ENCODE measurements around the gene WDFY3. TPM values are rescaled to one million over a fixed set of nuclear protein-coding genes. Genes with fewer than 3 reads are reported as not detected.

WDFY3 gene
- total RNA-seq, 1 experiment from 2014 or later = 39.9 TPM

DNA sequence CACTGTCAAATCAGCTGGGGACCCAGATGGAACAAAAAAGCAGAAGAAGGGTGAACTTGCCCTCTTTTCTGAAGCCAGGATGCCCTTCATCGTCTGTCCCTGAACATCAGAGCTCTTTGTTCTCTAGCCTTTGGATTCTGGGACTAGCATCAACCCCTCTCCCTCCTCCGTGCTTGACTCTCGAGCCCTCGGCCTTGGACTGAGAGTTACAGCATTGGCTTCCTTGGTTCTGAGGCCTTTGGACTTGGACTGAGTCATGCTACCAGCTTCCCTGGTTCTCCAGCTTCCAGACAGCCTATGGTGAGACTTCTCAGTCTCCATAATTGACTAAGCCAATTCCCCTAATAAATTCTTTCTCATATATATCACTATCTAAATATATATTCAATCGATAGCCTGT is 38.4 kb downstream of the WDFY3 start:
- H3K36me3 ChIP-seq (ENCODE audit: control insufficient read depth in 1 of 2, insufficient read depth in 2 of 2, low read length in 2 of 2) = no peaks in the 10 kb centered on the region
- H3K9ac ChIP-seq (ENCODE audit: low read length) = no peak overlapping the region
- DNase-seq (ENCODE audit: low read depth, low spot score) (no peak), ATAC-seq (no peak)
- H4K20me1 ChIP-seq (ENCODE audit: insufficient read depth) = no peaks in the 10 kb centered on the region
- BruUV-seq (replicated peaks) = no TSS peak
- H3K27ac ChIP-seq (ENCODE audit: low read depth, low read length) = no peak overlapping the region
- no peaks in the 10 kb centered on the region for H3K4me1 ChIP-seq (ENCODE audit: control insufficient read depth in 1 of 2, insufficient read depth in 2 of 2, low read length in 2 of 2)
- H3K27me3 ChIP-seq (ENCODE audit: insufficient read depth, low read length) = no peaks in the 10 kb centered on the region
- no peak overlapping the region for H2AFZ ChIP-seq (ENCODE audit: low read depth, low read length, poor library complexity, severe bottlenecking)
- ChIA-PET CTCF (no interaction called here), POLR2A (no interaction called here), RAD21 (ENCODE audit: low non-redundant PET in 1 of 2, low total read pairs in 2 of 2, uncharacterized antibody in 2 of 2, unreplicated experiment in 2 of 2) (no interaction called here)
- TF ChIP-seq RAD21 (IDR thresholded peaks at IDR 0.05; ENCODE audit: low read depth) = no peak
- TF ChIP-seq ZFX (IDR thresholded peaks at IDR 0.05) = no peak
- no peak for TF ChIP-seq EGR1 (IDR thresholded peaks at IDR 0.05; ENCODE audit: low read depth)
- TF ChIP-seq, protein P1, sequence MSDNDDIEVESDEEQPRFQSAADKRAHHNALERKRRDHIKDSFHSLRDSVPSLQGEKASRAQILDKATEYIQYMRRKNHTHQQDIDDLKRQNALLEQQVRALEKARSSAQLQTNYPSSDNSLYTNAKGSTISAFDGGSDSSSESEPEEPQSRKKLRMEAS (IDR thresholded peaks at IDR 0.05) = no peak
- intact Hi-C loops (cut with micrococcal nuclease) = no loop called here
- H3K9me2 ChIP-seq (ENCODE audit: insufficient read depth) = no peaks in the 10 kb centered on the region
- no peaks in the 10 kb centered on the region for H3K9me3 ChIP-seq (ENCODE audit: control insufficient read depth in 1 of 2, insufficient read depth in 1 of 2, low read depth in 1 of 2, low read length in 2 of 2)
- no peak overlapping the region for H3K4me3 ChIP-seq (replicated peaks in 1 of 2; ENCODE audit: low read depth in 1 of 2, low read length in 2 of 2)
- H3K79me2 ChIP-seq (ENCODE audit: insufficient read depth, low read length) = peaks cover 7% of the 10 kb centered on the region
- no peak overlapping the region for H3K4me2 ChIP-seq (ENCODE audit: low read length)

DNA sequence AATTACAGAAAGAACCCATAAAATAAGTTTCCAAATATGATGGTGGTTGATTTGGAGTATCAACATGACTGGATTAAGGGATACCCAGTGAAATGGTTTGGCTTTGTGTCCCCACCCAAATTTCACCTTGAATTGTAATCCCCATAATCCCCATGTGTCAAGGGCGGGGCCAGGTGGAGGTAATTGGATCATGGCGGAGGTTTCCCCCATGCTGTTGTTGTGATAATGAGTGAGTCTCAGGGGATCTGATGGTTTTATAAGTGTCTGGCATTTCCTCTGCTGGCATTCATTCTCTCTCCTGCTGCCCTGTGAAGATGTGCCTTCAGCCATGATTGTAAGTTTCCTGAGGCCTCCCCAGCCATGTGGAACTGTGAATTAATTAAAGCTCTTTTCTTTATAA is 39.1 kb downstream of the WDFY3 start:
- ATAC-seq (no peak), DNase-seq (ENCODE audit: low read depth, low spot score) (no peak)
- H3K9me2 ChIP-seq (ENCODE audit: insufficient read depth) = no peaks in the 10 kb centered on the region
- no peaks in the 10 kb centered on the region for H4K20me1 ChIP-seq (ENCODE audit: insufficient read depth)
- H3K79me2 ChIP-seq (ENCODE audit: insufficient read depth, low read length) = peaks cover 10% of the 10 kb centered on the region
- H3K4me2 ChIP-seq (ENCODE audit: low read length) = no peak overlapping the region
- H3K36me3 ChIP-seq (ENCODE audit: control insufficient read depth in 1 of 2, insufficient read depth in 2 of 2, low read length in 2 of 2) = no peaks in the 10 kb centered on the region
- H3K9ac ChIP-seq (ENCODE audit: low read length) = no peak overlapping the region
- no peaks in the 10 kb centered on the region for H3K4me1 ChIP-seq (ENCODE audit: control insufficient read depth in 1 of 2, insufficient read depth in 2 of 2, low read length in 2 of 2)
- intact Hi-C loops (cut with micrococcal nuclease) = no loop called here
- H3K27me3 ChIP-seq (ENCODE audit: insufficient read depth, low read length) = no peaks in the 10 kb centered on the region
- H2AFZ ChIP-seq (ENCODE audit: low read depth, low read length, poor library complexity, severe bottlenecking) = no peak overlapping the region
- H3K4me3 ChIP-seq (replicated peaks in 1 of 2; ENCODE audit: low read depth in 1 of 2, low read length in 2 of 2) = no peak overlapping the region
- no peak overlapping the region for H3K27ac ChIP-seq (ENCODE audit: low read depth, low read length)
- TF ChIP-seq ZNF274 (IDR thresholded peaks at IDR 0.05; ENCODE audit: low read depth, low read length) (no peak), EZH2phosphoT487 (IDR thresholded peaks at IDR 0.05; ENCODE audit: borderline replicate concordance) (no peak)
- ChIA-PET POLR2A (no interaction called here), RAD21 (ENCODE audit: low non-redundant PET in 1 of 2, low total read pairs in 2 of 2, uncharacterized antibody in 2 of 2, unreplicated experiment in 2 of 2) (no interaction called here), CTCF (no interaction called here)
- no TSS peak for BruUV-seq (replicated peaks)
- H3K9me3 ChIP-seq (ENCODE audit: control insufficient read depth in 1 of 2, insufficient read depth in 1 of 2, low read depth in 1 of 2, low read length in 2 of 2) = no peaks in the 10 kb centered on the region

Measured in HCT116 (cell line).